NB4 (cell line): ENCODE data around the gene CD2AP.

Source experiments
- MYC ChIP-seq: IDR thresholded peaks from 2 replicates; pipeline ENCODE4 v1.6.1; 2011; ENCODE audit warnings: low read depth, low read length
- POLR2A ChIP-seq: IDR thresholded peaks from 2 replicates; pipeline ENCODE4 v1.6.1; 2011; ENCODE audit warnings: mild to moderate bottlenecking; ENCODE audit not compliant: insufficient read length; ENCODE audit errors: extremely low read depth
- TF ChIP-seq, protein P1 (sequence below): IDR thresholded peaks from one replicate; pipeline ENCODE4 v1.5.1; 2012; ENCODE audit warnings: low read depth, low read length

DNA sequence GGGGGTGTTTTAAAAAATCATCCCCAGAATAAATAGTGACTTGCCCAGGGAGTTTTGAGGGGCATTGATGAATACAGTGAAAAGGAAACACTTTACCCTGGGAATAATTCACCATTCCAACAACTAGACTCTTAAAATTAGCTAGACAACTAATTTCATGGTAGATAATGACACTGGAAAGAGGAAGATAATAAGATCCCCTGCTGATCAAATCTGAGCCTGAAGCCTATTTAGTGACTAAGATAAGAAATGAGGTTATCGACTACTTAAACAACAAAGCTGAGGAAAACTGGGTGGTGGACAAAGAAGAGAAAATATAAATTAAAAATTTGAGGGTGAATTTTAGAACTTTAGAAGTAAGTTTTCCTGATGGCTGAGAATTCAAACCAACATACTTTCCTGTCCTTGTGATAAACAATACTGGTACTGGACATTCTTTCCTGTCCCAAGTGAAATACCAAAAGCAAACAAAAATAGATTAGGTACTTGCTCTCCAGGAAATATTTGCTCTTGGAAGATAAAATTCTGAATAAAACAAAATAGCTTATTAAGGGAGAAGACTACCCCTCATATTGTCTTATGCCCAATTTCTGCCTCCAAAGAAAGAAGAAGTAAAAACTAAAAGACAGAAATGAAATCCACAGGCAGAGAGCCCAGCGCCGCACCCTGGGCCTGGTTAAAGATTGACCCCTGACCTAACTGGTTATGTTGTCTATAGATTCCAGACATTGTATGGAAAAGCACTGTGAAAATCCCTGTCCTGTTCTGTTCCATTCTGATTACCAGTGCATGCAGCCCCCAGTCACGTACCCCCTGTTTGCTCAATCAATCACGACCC lies 156.8 kb downstream of the CD2AP start:
- TF ChIP-seq, protein P1, sequence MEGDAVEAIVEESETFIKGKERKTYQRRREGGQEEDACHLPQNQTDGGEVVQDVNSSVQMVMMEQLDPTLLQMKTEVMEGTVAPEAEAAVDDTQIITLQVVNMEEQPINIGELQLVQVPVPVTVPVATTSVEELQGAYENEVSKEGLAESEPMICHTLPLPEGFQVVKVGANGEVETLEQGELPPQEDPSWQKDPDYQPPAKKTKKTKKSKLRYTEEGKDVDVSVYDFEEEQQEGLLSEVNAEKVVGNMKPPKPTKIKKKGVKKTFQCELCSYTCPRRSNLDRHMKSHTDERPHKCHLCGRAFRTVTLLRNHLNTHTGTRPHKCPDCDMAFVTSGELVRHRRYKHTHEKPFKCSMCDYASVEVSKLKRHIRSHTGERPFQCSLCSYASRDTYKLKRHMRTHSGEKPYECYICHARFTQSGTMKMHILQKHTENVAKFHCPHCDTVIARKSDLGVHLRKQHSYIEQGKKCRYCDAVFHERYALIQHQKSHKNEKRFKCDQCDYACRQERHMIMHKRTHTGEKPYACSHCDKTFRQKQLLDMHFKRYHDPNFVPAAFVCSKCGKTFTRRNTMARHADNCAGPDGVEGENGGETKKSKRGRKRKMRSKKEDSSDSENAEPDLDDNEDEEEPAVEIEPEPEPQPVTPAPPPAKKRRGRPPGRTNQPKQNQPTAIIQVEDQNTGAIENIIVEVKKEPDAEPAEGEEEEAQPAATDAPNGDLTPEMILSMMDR, result no peak
- TF ChIP-seq MYC (no peak), POLR2A (no peak)
